RKO (cell line): Measurements from ENCODE around the gene ATG7.

ENCODE experiments used
- DNase-seq: peaks from one replicate; pipeline ENCODE4 v3.0.0-alpha.2; 2016; ENCODE audit warnings: low spot score

The ATG7 gene

GRCh38 chr3:11539677-11540076 is 267.5 kb downstream of the ATG7 start:
- no peak for DNase-seq

DNA sequence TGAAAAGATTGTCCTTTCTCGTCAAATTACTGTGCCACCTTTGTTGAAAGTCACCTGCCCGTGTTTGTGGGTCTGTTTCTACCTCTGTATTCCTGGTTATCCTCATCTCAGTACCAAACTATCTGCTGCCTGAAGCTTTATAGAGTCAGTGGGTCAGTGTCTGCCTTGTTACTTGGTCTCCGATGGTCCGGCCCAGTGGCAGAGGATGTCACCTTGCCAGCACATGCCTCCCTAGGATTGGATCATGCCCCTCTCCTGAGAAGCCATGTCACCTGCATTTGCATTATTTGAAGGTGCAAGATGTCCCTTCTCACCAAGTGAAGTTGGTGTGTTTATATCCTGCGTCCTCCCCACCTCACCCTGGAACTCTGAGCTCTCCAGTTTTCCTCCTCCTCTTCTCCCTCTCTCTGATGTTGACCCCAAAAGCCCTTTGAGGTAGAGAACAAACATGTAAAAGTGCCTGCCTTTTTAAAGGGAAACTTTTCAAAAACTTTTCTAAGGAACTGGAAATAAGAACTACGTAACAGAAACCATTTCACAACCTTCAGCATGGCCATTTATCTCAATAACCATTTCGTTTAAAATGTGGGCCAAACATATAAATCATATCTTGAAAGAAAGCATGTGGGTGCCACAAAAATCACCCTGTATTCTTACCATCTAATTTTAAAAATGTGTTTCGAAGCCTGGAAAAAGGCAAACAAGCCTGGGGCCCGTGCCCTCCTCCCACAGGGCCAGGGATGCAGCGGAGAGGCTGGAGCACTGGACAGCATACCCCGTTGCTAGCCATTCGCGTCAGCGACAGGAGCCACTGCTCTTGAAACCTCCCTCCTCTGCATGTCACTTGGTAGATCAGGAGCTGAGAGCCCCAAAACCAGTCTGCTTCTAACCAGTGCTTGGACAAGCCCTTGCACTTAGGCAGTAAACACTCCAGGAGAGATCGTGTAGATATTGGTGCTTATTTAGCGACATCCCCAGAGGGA is 269.4 kb downstream of the ATG7 start:
- DNase-seq = no peak

- DNase-seq = no peak
Observed at GRCh38 chr3:11542551-11542950, 270.4 kb downstream of the ATG7 start.

DNA sequence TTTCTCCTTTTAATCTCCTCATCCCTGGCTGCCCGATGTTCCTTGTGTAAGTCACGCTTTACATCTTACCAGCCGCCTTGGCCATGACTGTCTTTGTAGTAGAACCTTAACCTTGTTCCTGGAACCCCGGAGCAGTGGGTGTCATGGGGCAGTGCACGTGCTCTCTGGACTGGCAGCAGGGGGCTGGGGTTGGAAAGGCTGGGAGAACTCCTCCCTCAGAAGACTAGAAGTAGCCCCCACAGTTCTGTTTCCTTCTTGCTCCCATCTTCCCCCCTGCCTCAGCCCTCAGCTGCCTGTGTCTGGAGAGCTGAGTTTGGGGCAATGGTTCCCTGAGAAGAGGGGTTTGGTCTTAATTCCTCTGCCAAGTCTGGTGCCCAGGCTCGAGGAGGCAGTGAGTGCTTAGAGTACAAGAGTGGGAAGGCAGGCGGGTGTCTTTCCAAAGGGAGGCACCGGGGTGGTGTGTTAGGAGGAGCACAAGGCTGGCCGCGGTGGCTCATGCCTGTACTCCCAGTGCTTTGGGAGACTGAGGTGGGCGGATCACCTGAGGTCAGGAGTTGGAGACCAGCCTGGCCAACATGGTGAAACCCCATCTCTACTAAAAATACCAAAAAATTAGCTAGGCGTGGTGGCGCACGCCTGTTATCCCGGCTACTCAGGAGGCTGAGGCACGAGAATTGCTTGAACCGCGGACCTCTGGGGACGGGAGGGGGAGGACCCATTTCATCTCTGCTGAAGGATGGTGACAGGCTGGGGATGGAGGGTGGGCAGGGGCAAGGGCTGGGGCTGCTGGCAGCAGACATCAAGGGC is 271.1 kb downstream of the ATG7 start:
- no peak for DNase-seq

- no peak for DNase-seq
Observed at GRCh38 chr3:11543948-11544387, 271.8 kb downstream of the ATG7 start.

DNA sequence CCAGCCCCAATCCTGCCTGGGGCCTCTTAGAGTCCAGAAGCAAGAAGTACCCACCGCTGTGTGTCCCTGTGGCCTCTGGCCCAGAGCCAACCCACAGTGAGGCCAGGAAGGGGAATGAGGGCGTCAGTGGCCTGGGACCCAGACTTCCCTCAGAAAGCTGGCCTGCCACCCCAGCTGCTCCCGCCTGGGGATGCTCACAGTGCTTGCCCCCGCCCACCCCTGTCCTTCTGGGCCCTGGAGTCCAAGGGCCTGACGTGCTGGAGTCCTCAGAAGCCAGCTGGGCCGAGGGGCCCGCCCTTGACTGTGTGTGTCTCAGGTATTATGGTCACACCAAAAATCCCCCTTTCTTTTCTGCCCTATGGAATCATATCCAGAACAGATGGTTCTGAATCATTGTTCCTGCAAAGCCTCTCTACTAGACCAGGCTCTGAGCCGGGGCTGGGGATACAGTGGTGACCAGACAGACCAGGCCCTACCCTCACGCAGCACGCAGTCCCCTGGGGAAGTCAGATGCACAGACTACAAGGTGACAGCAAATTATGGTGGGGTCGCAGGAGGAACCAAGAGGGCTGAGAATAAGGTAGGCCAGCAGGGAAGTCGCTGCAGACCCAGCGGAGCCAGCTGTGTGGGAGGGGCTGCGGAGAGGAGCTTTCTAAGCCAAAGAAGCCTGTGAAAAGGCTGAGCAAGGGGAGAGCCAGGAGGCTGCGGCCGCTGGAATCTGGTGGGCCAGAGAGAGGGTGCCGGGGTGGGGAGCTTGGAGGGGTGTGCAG is 272.4 kb downstream of the ATG7 start:
- DNase-seq = no peak

DNA sequence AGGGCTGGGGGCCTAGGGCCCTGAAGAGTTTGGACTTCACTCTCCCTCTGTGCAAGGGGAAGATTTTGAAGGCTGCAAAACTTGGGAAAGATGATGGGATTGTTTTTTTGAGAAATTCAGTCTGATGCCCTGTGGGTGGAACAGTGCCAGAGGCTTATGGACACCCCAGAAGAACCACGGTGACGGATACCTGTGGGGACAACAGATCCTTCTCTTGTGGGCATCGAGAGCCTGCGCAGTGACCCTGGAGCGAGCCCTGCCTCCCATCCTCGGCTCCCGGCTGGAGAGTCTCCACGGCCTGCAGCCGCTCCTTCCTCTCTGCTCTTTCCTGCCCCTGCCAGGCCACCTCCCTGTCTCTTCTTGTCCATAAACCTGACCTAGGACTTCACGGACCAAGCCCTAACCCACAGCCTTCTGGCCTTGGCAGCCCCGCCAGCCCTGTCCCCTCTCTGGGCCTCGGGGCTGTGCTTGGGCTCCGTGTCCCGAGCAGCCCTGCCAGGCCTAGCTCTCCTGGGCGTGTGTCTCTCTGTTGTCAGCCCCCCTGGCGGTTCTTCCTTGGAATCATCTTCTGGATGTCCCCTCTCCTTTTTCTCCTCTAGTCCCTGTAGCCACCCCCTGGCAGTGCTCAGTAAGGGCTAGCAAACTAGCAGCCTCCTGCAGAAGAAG is 273.1 kb downstream of the ATG7 start:
- no peak for DNase-seq

GRCh38 chr3:11546657-11547302 is 274.6 kb downstream of the ATG7 start:
- DNase-seq = no peak

DNA sequence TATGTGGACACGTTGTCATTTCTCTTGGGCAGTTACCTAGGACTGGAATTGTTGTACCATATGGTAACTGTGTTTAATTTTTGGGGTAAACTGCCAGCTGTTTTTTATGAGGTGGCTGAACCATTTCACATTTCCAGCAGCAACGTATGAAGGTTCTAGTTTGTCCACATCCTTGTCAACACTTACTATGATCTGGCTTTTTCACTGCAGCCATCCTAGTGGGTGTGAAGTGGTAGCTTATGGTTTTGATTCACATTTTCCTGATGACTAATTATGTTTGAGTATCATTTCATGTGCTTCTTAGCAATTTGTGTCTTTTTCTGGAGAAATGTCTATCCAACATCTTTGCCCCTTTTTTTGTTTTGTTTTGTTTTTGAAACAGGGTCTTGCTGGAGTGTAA is 275.3 kb downstream of the ATG7 start:
- DNase-seq = no peak

DNA sequence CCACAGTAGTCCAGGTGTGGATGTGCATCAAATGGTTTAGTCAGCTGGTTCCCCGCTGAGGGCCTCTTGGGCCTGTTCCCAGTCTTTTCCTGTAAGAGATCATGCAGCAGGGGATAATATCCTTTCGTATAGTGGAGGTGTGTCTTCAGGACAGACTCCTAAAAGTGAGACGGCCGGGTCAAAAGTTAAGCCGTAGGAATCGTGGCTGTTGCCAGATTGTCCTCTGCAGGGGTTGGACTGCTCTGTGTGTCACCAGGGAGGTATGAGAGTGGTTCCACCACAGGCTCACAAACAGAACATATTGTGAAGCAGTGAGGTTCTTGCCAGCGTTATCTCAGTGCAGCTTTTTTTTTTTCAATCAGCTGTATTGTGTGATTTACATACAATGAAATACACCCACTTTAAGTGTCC is 276.5 kb downstream of the ATG7 start:
- DNase-seq = no peak

DNA sequence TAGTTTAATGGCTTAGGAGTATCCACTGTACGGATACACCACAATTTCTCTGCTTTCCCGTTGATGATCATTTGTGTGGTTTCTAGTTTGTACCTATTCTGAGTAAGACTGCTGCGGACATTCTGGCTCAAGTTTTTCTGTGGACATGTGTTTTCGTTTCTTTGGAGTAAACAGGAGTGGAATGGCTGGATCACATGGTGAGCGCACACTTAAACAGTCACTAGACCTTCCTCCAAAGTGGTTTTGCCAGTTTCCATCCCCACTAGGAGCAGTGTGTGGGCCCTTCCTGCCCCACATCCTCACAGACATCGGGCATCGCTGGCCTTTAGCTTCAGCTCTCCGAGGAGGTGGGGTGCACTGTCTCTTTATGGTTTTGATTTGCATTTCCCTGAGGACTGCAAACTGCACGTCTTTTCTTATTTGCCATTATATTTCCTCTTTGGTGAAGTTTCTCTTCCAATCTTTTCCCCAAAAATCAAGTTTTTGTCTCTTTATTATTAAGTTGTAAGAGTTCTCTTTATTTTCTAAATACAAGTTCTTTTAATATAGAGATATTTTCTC is 277.5 kb downstream of the ATG7 start:
- no peak for DNase-seq

- DNase-seq = no peak
Observed at GRCh38 chr3:11551036-11551435, 278.8 kb downstream of the ATG7 start.

DNA sequence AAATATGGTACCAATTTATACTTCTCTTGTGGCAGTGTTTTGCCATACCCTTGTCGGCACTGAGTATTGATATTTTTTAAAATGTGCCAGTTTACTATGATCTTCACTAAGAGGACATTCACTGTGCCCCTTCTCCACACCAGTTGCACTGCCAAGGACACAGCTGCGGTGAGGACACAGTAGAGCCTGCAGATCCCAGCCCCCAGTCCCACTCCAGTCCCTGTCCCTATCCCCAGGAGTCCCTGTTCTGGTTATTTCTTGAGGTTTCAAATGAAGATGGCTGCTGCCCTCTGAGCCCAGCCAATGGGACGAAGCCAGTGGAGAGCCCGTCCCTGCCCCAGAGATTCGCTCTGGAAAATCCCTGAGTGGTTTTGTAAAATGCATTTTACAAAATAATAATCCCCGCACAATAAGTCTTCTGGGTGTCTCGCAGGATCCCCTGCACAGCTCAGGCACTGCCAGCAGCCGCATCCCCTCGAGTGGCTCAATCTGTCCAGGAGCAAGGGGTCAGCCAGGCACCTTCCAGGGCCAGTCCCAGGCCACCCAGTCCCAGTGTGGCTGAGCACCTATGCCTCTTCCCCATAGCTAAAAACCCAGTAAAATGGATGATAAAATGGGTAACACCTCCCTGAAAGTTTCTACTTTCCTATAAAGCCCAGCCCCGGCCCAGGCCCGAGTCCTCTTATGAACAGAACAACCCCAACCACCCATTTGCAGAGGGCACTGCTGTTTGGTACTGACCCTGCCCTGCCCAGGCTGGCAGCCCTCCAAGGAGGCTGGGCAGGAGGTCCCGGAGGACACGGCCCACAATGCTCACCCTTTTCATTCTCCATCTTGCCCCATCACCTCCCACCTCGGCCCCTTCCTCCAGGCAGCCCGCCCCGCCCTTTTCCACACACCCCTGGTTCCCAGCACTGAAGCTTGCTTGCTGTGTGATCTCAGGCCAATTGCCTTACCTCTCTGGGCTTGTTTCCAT is 280.4 kb downstream of the ATG7 start:
- no peak for DNase-seq

DNA sequence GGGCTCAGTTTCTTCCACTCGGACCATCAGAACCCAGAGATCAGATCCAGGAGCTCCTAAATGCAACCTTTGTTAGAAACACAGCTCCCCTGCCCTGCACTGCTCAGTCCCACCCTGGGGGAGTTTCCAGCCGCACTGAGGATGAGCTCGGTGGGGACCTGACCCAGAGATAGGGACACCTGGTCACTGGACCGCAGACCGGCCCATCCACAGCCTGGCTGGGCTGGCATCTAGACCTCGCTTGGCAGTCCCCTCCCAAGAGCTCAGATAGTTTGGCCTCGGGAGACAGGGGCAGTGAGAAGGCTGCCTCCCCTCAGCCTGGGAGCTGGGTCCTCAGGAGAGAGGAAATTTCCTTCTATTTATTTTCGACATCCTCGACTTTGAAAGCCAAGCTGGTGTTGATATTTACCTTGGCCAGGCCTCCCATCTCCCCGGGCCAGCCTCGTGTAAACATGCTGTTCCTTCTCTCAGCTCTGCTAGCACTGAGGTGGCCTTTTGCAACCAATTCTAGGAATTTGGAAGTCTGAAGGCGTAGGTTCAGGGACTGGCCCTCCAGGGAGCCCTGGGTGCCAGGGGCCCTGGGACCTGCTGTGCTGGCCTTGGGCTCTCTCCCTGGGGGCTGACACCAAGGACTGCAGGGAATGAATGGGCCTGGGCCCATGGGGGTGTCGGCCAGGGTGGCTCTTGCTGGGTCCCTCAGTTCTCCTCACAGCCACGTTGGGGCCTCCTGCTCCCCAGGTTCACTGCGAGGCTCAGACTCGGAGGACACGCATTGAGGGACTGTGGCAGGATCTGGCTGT is 281.4 kb downstream of the ATG7 start:
- no peak for DNase-seq

GRCh38 chr3:11554236-11554610 is 282.0 kb downstream of the ATG7 start:
- no peak for DNase-seq

GRCh38 chr3:11554666-11555065 is 282.5 kb downstream of the ATG7 start:
- no peak for DNase-seq

- no peak for DNase-seq
Observed at GRCh38 chr3:11555211-11555782, 283.1 kb downstream of the ATG7 start.

GRCh38 chr3:11555881-11556633 is 283.9 kb downstream of the ATG7 start:
- no peak for DNase-seq
